NCI-H345 treated with DMSO at 0.1 percent for 48 hours (cell line): ENCODE results near the gene PNLDC1.
A peak's percentile ranks its signal among the peaks of the same experiment; 100 is the strongest.
"Not testable (repeated sequence)": the region's sequence is repeated elsewhere in the genome, so short reads cannot be mapped to it uniquely, and the experiment has no call there.

Experiments
- DNase-seq: peaks from one replicate; lab custom pipeline; 2025; ENCODE audit not compliant: unreplicated experiment; lab: John Stamatoyannopoulos, UW

PNLDC1 gene

GRCh38 chr6:159778542-159779103, 21.5 kb upstream of the PNLDC1 start:
- DNase-seq = no peak

- no peak for DNase-seq
Measured at GRCh38 chr6:159788276-159788675, 11.8 kb upstream of the PNLDC1 start.

- DNase-seq = no peak
Measured at GRCh38 chr6:159788753-159789376, 11.2 kb upstream of the PNLDC1 start.

- peak; percentile 96 for DNase-seq
Measured at GRCh38 chr6:159789377-159790148, 10.5 kb upstream of the PNLDC1 start, which contains the start of gene TCP1. TSS of gene TCP1 (minus strand) at chr6:159789602. CDS start at chr6:159789468, 134 bp downstream.

GRCh38 chr6:159790149-159790955, 9.7 kb upstream of the PNLDC1 start, which contains the start of gene MRPL18:
TSS of gene MRPL18 (plus strand) at chr6:159790467. CDS start at chr6:159790588, 121 bp downstream.
- DNase-seq = peak; percentile 90

- no peak for DNase-seq
Measured at GRCh38 chr6:159790956-159791598, 9.0 kb upstream of the PNLDC1 start.

- DNase-seq = not testable (repeated sequence)
Measured at GRCh38 chr6:159794976-159795375, 5.1 kb upstream of the PNLDC1 start.

GRCh38 chr6:159797554-159797953, 2.5 kb upstream of the PNLDC1 start:
- DNase-seq = no peak

GRCh38 chr6:159801935-159802334, 1.9 kb downstream of the PNLDC1 start:
- DNase-seq = no peak

- DNase-seq = no peak
Measured at GRCh38 chr6:159804504-159804903, 4.4 kb downstream of the PNLDC1 start.

- DNase-seq = no peak
Measured at GRCh38 chr6:159805440-159806020, 5.5 kb downstream of the PNLDC1 start.

- DNase-seq = no peak
Measured at GRCh38 chr6:159806021-159806458, 6.0 kb downstream of the PNLDC1 start.

- DNase-seq = no peak
Measured at GRCh38 chr6:159807150-159807858, 7.2 kb downstream of the PNLDC1 start.

- no peak for DNase-seq
Measured at GRCh38 chr6:159808647-159809046, 8.6 kb downstream of the PNLDC1 start.

GRCh38 chr6:159809149-159809548, 9.1 kb downstream of the PNLDC1 start:
- DNase-seq = no peak

- DNase-seq = no peak
Measured at GRCh38 chr6:159813781-159814180, 13.7 kb downstream of the PNLDC1 start.

- DNase-seq = no peak
Measured at GRCh38 chr6:159815410-159815809, 15.3 kb downstream of the PNLDC1 start.

- DNase-seq = not testable (repeated sequence)
Measured at GRCh38 chr6:159816775-159817174, 16.7 kb downstream of the PNLDC1 start.

GRCh38 chr6:159817951-159818739, 18.1 kb downstream of the PNLDC1 start:
- DNase-seq = no peak
